Panc1 (cell line): Measurements from ENCODE around the gene HCST. TPM values are rescaled to one million over a fixed set of nuclear protein-coding genes. Genes with fewer than 3 reads are reported as not detected.

ENCODE experiments used
- ATAC-seq: fragments of 200-7000 bp; cut with Tn5 transposase; 2 replicates; pipeline ENCODE4 v1.9.1; 2020; ENCODE audit warnings: mild to moderate bottlenecking, moderate library complexity
- BruUV-seq: library from RNA; stranded (reverse); fragments of 400-500 nt; replicated peaks from 2 replicates; lab custom pipeline; 2021; lab: Mats Ljungman, UMichigan
- CTCF ChIA-PET: fragments of 300-600 bp; sonication (Branson Sonifier 250); formaldehyde crosslinking; loops from one replicate; lab custom pipeline; 2022; ENCODE audit warnings: antibody characterized with exemption; lab: Charles Lee
- POLR2A ChIA-PET: fragments of 300-600 bp; sonication (Branson Sonifier 250); formaldehyde crosslinking; loops from one replicate; lab custom pipeline; 2022; ENCODE audit warnings: antibody characterized with exemption; lab: Charles Lee
- DNase-seq: peaks from one replicate; pipeline ENCODE4 v3.0.0-alpha.2; 2010; ENCODE audit warnings: low read depth, low spot score
- H3K27ac ChIP-seq: 2 replicates; pipeline ENCODE4 v1.5.1; 2011; ENCODE audit warnings: mild to moderate bottlenecking, low read length, inconsistent platforms
- H3K27me3 ChIP-seq: fragments of 200-500 bp; sonication (Bioruptor generic); 2 replicates; pipeline ENCODE4 v1.6.0; 2014; ENCODE audit warnings: low read length, inconsistent platforms; ENCODE audit not compliant: control insufficient read depth, insufficient read depth
- H3K36me3 ChIP-seq: fragments of 200-500 bp; sonication (Bioruptor generic); 2 replicates; pipeline ENCODE4 v1.5.1; 2014; ENCODE audit warnings: inconsistent platforms, mild to moderate bottlenecking, low read length, moderate library complexity; ENCODE audit not compliant: control insufficient read depth, insufficient read depth
- H3K4me1 ChIP-seq: 2 replicates; pipeline ENCODE4 v1.5.1; 2011; ENCODE audit warnings: inconsistent platforms, mild to moderate bottlenecking, low read length, moderate library complexity; ENCODE audit not compliant: control insufficient read depth, insufficient read depth
- H3K4me3 ChIP-seq, 2 experiments: 2 replicates each; pipeline ENCODE4 v1.5.1; 2011 to 2012; ENCODE audit warnings: low read depth in 2 of 2, low read length in 2 of 2, mild to moderate bottlenecking in 2 of 2, inconsistent platforms in 1 of 2, moderate library complexity in 1 of 2
- H3K9me3 ChIP-seq: fragments of 200-500 bp; sonication (Bioruptor generic); 2 replicates; pipeline ENCODE4 v1.5.1; 2014; ENCODE audit warnings: low read depth, mild to moderate bottlenecking, inconsistent platforms, low read length, moderate library complexity; ENCODE audit not compliant: control insufficient read depth, insufficient read depth
- POLR2AphosphoS5 ChIP-seq: IDR thresholded peaks from 2 replicates; pipeline ENCODE4 v1.6.1; 2012; ENCODE audit warnings: mild to moderate bottlenecking, low read depth, low read length, moderate library complexity
- SIN3A ChIP-seq: IDR thresholded peaks from 2 replicates; pipeline ENCODE4 v1.6.1; 2012; ENCODE audit warnings: low read depth, mild to moderate bottlenecking, low read length, moderate library complexity, borderline replicate concordance; ENCODE audit not compliant: insufficient read depth
- TCF7L2 ChIP-seq: IDR thresholded peaks from 2 replicates; pipeline ENCODE4 v1.6.1; 2011; ENCODE audit warnings: mild to moderate bottlenecking, low read depth, low read length, inconsistent platforms
- in situ Hi-C: cut with HindIII; loops from 2 replicates; pipeline ENCODE4 v1.10.0; 2016; ENCODE audit warnings: low sequenced_read_pairs, low pct_unique_long_range_greater_than_20kb
- intact Hi-C: fragments of 100-400 bp; cut with micrococcal nuclease; formaldehyde crosslinking; loops from one replicate; pipeline ENCODE4 v1.10.0; 2022; ENCODE audit not compliant: unreplicated experiment
- total RNA-seq: library from RNA; stranded (reverse); gene quantifications from one replicate; pipeline ENCODE4 v1.2.1, GENCODE V29; 2021; ENCODE audit not compliant: unreplicated experiment
- TF ChIP-seq, protein P1 (sequence below), 2 experiments: IDR thresholded peaks; 2 replicates each; pipeline ENCODE4 v1.6.1; 2011 to 2012; ENCODE audit warnings: low read depth in 2 of 2, control low read depth in 1 of 2, low read length in 1 of 2, mild to moderate bottlenecking in 1 of 2, moderate library complexity in 1 of 2; ENCODE audit not compliant: insufficient read depth in 1 of 2
- TF ChIP-seq, protein P2 (sequence below): fragments of 450-650 bp; IDR thresholded peaks from 2 replicates; pipeline ENCODE4 v1.5.1; 2017; ENCODE audit warnings: mild to moderate bottlenecking

Gene HCST
- total RNA-seq, 1 experiment from 2014 or later: 2.9 TPM

DNA sequence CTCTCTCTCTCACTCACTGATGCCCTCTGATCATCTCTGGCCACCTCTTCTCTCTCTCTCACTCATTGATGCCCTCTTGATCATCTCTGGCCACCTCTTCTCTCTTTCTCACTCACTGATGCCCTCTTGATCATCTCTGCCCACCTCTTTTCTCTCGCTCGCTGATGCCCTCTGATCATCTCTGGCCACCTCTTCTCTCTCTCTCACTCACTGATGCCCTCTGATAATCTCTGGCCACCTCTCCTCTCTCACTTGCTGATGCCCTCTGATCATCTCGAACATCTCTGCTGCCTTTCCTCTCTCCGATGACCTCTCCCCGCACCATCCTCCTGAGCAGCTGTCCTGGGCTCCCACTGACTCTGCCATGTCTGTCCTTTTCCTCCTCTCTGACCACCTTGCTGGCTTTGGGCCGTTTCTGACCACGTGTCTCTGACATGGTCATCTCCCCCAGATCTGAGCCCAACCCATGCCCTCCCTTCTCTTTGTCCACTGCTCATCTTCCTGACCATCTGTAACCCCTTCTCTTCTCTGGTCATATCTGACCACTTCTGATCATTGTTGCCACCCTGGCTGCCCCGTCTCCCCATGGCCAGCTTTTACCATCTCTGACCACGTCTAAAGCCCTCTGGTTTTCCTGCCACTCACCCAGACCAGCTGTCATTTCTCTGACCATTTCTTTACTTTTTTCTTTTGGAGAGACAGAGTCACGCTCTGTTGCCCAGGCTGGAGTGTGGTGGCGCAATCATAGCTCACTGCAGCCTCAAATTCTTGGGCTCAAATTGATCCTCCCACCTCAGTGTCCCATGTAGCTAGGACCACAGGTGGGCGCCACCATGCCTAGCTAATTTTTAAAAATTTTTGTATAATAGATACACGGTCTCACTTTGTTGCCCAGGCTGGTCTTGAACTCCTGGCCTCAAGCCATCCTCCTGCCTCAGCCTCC, 36.2 kb downstream of the HCST start:
- intact Hi-C loops: no loop called here
- no peak for DNase-seq

DNA sequence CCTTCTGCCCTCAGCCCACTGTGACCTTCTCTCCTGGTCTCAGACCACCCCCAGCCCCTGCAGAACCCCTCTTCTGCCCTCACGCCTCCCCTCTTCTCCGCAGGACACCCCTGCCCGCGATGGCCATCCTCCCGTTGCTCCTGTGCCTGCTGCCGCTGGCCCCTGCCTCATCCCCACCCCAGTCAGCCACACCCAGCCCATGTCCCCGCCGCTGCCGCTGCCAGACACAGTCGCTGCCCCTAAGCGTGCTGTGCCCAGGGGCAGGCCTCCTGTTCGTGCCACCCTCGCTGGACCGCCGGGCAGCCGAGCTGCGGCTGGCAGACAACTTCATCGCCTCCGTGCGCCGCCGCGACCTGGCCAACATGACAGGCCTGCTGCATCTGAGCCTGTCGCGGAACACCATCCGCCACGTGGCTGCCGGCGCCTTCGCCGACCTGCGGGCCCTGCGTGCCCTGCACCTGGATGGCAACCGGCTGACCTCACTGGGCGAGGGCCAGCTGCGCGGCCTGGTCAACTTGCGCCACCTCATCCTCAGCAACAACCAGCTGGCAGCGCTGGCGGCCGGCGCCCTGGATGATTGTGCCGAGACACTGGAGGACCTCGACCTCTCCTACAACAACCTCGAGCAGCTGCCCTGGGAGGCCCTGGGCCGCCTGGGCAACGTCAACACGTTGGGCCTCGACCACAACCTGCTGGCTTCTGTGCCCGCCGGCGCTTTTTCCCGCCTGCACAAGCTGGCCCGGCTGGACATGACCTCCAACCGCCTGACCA, 37.2 kb downstream of the HCST start:
- DNase-seq (no peak), ATAC-seq (no peak)
- peaks cover 16% of the 10 kb centered on the region for H3K4me1 ChIP-seq
- ChIA-PET CTCF (no interaction called here), POLR2A (no interaction called here)
- no peaks in the 10 kb centered on the region for H3K27me3 ChIP-seq
- no TSS peak for BruUV-seq
- H3K36me3 ChIP-seq: no peaks in the 10 kb centered on the region
- intact Hi-C loops (no loop called here), in situ Hi-C loops (no loop called here)
- H3K4me3 ChIP-seq: no peak overlapping the region
- H3K9me3 ChIP-seq: no peaks in the 10 kb centered on the region
- TF ChIP-seq, protein P1, sequence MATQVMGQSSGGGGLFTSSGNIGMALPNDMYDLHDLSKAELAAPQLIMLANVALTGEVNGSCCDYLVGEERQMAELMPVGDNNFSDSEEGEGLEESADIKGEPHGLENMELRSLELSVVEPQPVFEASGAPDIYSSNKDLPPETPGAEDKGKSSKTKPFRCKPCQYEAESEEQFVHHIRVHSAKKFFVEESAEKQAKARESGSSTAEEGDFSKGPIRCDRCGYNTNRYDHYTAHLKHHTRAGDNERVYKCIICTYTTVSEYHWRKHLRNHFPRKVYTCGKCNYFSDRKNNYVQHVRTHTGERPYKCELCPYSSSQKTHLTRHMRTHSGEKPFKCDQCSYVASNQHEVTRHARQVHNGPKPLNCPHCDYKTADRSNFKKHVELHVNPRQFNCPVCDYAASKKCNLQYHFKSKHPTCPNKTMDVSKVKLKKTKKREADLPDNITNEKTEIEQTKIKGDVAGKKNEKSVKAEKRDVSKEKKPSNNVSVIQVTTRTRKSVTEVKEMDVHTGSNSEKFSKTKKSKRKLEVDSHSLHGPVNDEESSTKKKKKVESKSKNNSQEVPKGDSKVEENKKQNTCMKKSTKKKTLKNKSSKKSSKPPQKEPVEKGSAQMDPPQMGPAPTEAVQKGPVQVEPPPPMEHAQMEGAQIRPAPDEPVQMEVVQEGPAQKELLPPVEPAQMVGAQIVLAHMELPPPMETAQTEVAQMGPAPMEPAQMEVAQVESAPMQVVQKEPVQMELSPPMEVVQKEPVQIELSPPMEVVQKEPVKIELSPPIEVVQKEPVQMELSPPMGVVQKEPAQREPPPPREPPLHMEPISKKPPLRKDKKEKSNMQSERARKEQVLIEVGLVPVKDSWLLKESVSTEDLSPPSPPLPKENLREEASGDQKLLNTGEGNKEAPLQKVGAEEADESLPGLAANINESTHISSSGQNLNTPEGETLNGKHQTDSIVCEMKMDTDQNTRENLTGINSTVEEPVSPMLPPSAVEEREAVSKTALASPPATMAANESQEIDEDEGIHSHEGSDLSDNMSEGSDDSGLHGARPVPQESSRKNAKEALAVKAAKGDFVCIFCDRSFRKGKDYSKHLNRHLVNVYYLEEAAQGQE (IDR thresholded peaks at IDR 0.05; ENCODE audit: insufficient read depth in 1 of 2, low read depth in 2 of 2, low read length in 1 of 2): no peak
- TF ChIP-seq TCF7L2 (no peak), POLR2AphosphoS5 (no peak), SIN3A (no peak)
- TF ChIP-seq, protein P2, sequence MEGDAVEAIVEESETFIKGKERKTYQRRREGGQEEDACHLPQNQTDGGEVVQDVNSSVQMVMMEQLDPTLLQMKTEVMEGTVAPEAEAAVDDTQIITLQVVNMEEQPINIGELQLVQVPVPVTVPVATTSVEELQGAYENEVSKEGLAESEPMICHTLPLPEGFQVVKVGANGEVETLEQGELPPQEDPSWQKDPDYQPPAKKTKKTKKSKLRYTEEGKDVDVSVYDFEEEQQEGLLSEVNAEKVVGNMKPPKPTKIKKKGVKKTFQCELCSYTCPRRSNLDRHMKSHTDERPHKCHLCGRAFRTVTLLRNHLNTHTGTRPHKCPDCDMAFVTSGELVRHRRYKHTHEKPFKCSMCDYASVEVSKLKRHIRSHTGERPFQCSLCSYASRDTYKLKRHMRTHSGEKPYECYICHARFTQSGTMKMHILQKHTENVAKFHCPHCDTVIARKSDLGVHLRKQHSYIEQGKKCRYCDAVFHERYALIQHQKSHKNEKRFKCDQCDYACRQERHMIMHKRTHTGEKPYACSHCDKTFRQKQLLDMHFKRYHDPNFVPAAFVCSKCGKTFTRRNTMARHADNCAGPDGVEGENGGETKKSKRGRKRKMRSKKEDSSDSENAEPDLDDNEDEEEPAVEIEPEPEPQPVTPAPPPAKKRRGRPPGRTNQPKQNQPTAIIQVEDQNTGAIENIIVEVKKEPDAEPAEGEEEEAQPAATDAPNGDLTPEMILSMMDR: no peak
- no peak overlapping the region for H3K27ac ChIP-seq

More for the DNA sequence above, 36.2 kb downstream of the HCST start:
- no TSS peak for BruUV-seq
- in situ Hi-C loops: no loop called here
- H3K27me3 ChIP-seq: no peaks in the 10 kb centered on the region
- TF ChIP-seq, protein P1 (IDR thresholded peaks at IDR 0.05; ENCODE audit: insufficient read depth in 1 of 2, low read depth in 2 of 2, low read length in 1 of 2): no peak
- TF ChIP-seq, protein P2: no peak
- no peak for TF ChIP-seq POLR2AphosphoS5
- TF ChIP-seq TCF7L2: no peak
- TF ChIP-seq SIN3A: no peak
- POLR2A ChIA-PET: no interaction called here
- H3K36me3 ChIP-seq: no peaks in the 10 kb centered on the region
- peaks cover 16% of the 10 kb centered on the region for H3K4me1 ChIP-seq
- no peak for ATAC-seq
- no peaks in the 10 kb centered on the region for H3K9me3 ChIP-seq
- CTCF ChIA-PET: interaction anchor here (0.7 kb wide), 1 partner anchor 186 kb away, joined by 9 read pairs; no protein-coding TSS in a partner anchor
- peak overlapping the region; percentile 67 to 71; a peak in 3 of 4 replicates for H3K4me3 ChIP-seq
- no peak overlapping the region for H3K27ac ChIP-seq
